Fibroblast of lung (primary cell): ENCODE measurements around the gene TMEM248. TPM values are rescaled to one million over a fixed set of nuclear protein-coding genes. Genes with fewer than 3 reads are reported as not detected.

Source experiments
- DNase-seq, 2 donors: peaks; one replicate each; pipeline versions ENCODE4 v3.0.0 to v3.0.0-alpha.2; 2010; ENCODE audit warnings: low read depth in 2 of 2
- H2AFZ ChIP-seq: 2 replicates; pipeline ENCODE4 v1.5.1; 2012; ENCODE audit warnings: low read length, control low read depth, inconsistent platforms
- H3K27ac ChIP-seq: 2 replicates; pipeline ENCODE4 v1.5.1; 2011; ENCODE audit warnings: low read length, control low read depth; ENCODE audit not compliant: insufficient read depth
- H3K27me3 ChIP-seq: 2 replicates; pipeline ENCODE4 v1.5.1; 2011; ENCODE audit warnings: mild to moderate bottlenecking, low read length; ENCODE audit not compliant: control insufficient read depth, insufficient read depth
- H3K36me3 ChIP-seq: 2 replicates; pipeline ENCODE4 v1.5.1; 2011; ENCODE audit warnings: low read length; ENCODE audit not compliant: control insufficient read depth, insufficient read depth
- H3K4me1 ChIP-seq: 2 replicates; pipeline ENCODE4 v1.5.1; 2011; ENCODE audit warnings: low read length; ENCODE audit not compliant: control insufficient read depth, insufficient read depth; ENCODE audit errors: extremely low read depth
- H3K4me2 ChIP-seq: 2 replicates; pipeline ENCODE4 v1.5.1; 2011; ENCODE audit warnings: low read length, control low read depth; ENCODE audit not compliant: insufficient read depth; ENCODE audit errors: extremely low read depth
- H3K4me3 ChIP-seq, 4 experiments: fragments of 200-600 bp in 1 of 4; sonication (generic) in 1 of 4; replicated peaks in 1 of 4; 2 replicates each; pipeline ENCODE4 v1.5.1; 2011 to 2016; ENCODE audit warnings: low read length in 4 of 4, low read depth in 3 of 4, mild to moderate bottlenecking in 3 of 4, control low read depth in 2 of 4, inconsistent platforms in 1 of 4, mixed read lengths in 1 of 4; ENCODE audit not compliant: insufficient read depth in 1 of 4; ENCODE audit errors: control extremely low read depth in 1 of 4
- H3K79me2 ChIP-seq: 2 replicates; pipeline ENCODE4 v1.5.1; 2012; ENCODE audit warnings: mild to moderate bottlenecking, low read length, inconsistent platforms; ENCODE audit not compliant: control insufficient read depth, insufficient read depth
- H3K9ac ChIP-seq: 2 replicates; pipeline ENCODE4 v1.5.1; 2011; ENCODE audit warnings: mild to moderate bottlenecking, low read length, control low read depth; ENCODE audit not compliant: insufficient read depth
- H3K9me3 ChIP-seq: 2 replicates; pipeline ENCODE4 v1.5.1; 2012; ENCODE audit warnings: low read depth, low read length; ENCODE audit not compliant: control insufficient read depth, insufficient read depth
- H4K20me1 ChIP-seq: 2 replicates; pipeline ENCODE4 v1.5.1; 2011; ENCODE audit warnings: low read length; ENCODE audit not compliant: control insufficient read depth, insufficient read depth; ENCODE audit errors: extremely low read depth
- CTCF ChIP-seq, 2 donors: IDR thresholded peaks in 1 of 2; conservative IDR thresholded peaks in 1 of 2; 1 replicate in 1 of 2; 2 replicates in 1 of 2; pipeline ENCODE4 v1.5.1; 2011 to 2012; ENCODE audit warnings: low read length in 2 of 2, control low read depth in 1 of 2, inconsistent platforms in 1 of 2, low read depth in 1 of 2, mild to moderate bottlenecking in 1 of 2
- EZH2 ChIP-seq: IDR thresholded peaks from 2 replicates; pipeline ENCODE4 v1.5.1; 2012; ENCODE audit warnings: low read length, control low read depth, mild to moderate bottlenecking; ENCODE audit errors: missing control alignments
- polyA plus RNA-seq, 2 donors: library from polyadenylated mRNA; depleted of rRNA in 1 of 2; stranded (reverse) in 1 of 2; unstranded in 1 of 2; fragments of >200 nt; gene quantifications; 2 replicates each; pipeline ENCODE4 v1.2.1, GENCODE V29; 2011 to 2012; ENCODE audit warnings: missing spikeins in 1 of 2
- total RNA-seq: library from RNA; depleted of rRNA; stranded (reverse); fragments of >200 nt; gene quantifications from 2 replicates; pipeline ENCODE4 v1.2.1, GENCODE V29; 2014

The TMEM248 gene
- total and polyA plus RNA-seq, 2 donors (not counting 1 experiment from before 2014, with no cell fraction given): 65.7 to 162 TPM

GRCh38 chr7:66928388-66928787 is 7.4 kb downstream of the TMEM248 start:
- Histone ChIP-seq H3K4me3 (no peak overlapping the region), H3K9me3 (no peaks in the 10 kb centered on the region), H3K27ac (no peak overlapping the region), H3K36me3 (peaks cover 2% of the 10 kb centered on the region), H3K79me2 (peaks cover 89% of the 10 kb centered on the region), H3K4me1 (no peaks in the 10 kb centered on the region), H4K20me1 (no peaks in the 10 kb centered on the region), H3K4me2 (no peak overlapping the region), H3K9ac (no peak overlapping the region), H3K27me3 (no peaks in the 10 kb centered on the region), H2AFZ (no peak overlapping the region)
- TF ChIP-seq EZH2 (no peak), CTCF (conservative IDR thresholded peaks at IDR 0.05 in 1 of 2, IDR thresholded peaks at IDR 0.05 in 1 of 2; ENCODE audit: low read depth in 1 of 2, low read length in 2 of 2) (no peak)
- peak in 1 of 2 donors; percentile 16 for DNase-seq

- H4K20me1 ChIP-seq: no peaks in the 10 kb centered on the region
- H3K27ac ChIP-seq: no peak overlapping the region
- TF ChIP-seq EZH2 (no peak), CTCF (conservative IDR thresholded peaks at IDR 0.05 in 1 of 2, IDR thresholded peaks at IDR 0.05 in 1 of 2; ENCODE audit: low read depth in 1 of 2, low read length in 2 of 2) (no peak)
- no peak overlapping the region for H3K4me2 ChIP-seq
- no peak overlapping the region for H2AFZ ChIP-seq
- H3K4me1 ChIP-seq: no peaks in the 10 kb centered on the region
- H3K9me3 ChIP-seq: no peaks in the 10 kb centered on the region
- H3K4me3 ChIP-seq: no peak overlapping the region
- H3K9ac ChIP-seq: no peak overlapping the region
- H3K27me3 ChIP-seq: no peaks in the 10 kb centered on the region
- no peak for DNase-seq
- peaks cover 2% of the 10 kb centered on the region for H3K36me3 ChIP-seq
- H3K79me2 ChIP-seq: peaks cover 86% of the 10 kb centered on the region
Observed at GRCh38 chr7:66929165-66929564, 8.1 kb downstream of the TMEM248 start.

GRCh38 chr7:66929935-66930334 is 8.9 kb downstream of the TMEM248 start:
- Histone ChIP-seq H2AFZ (no peak overlapping the region), H3K27ac (no peak overlapping the region), H3K4me1 (no peaks in the 10 kb centered on the region), H3K4me2 (no peak overlapping the region), H3K36me3 (peaks cover 1% of the 10 kb centered on the region), H3K79me2 (peaks cover 88% of the 10 kb centered on the region), H4K20me1 (no peaks in the 10 kb centered on the region), H3K4me3 (no peak overlapping the region), H3K27me3 (no peaks in the 10 kb centered on the region), H3K9ac (no peak overlapping the region), H3K9me3 (no peaks in the 10 kb centered on the region)
- TF ChIP-seq EZH2 (no peak), CTCF (conservative IDR thresholded peaks at IDR 0.05 in 1 of 2, IDR thresholded peaks at IDR 0.05 in 1 of 2; ENCODE audit: low read depth in 1 of 2, low read length in 2 of 2) (no peak)
- no peak for DNase-seq
